HG03060 (cell line): ENCODE results near the gene OR51E2.

ENCODE experiments used
- ATAC-seq: cut with Tn5 transposase; IDR thresholded peaks from one replicate; pipeline ENCODE4 v1.9.1; 2021; ENCODE audit warnings: low read depth, moderate number of reproducible peaks; ENCODE audit not compliant: unreplicated experiment

The OR51E2 gene

DNA sequence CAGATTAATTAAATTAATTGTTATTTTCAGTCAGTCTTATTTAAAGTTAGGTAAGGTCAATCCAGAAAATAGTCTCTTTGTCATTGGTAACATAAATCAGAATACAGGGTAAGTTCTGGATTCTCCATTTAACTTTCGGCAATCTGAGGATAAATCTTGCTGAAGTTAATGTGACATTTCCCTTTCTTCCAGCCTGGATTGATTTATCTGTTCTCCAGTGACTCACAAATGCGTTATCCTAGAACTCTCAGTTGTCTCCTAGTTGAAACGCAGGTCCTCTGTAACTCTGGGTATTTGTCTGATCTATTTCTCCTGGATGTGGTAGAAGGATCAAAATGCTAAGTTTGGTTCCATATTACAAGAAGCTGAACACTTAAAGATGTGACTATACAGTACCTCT, 32.9 kb downstream of the OR51E2 start:
- no peak for ATAC-seq

- no peak for ATAC-seq
Observed at GRCh38 chr11:4664183-4664582, 33.5 kb downstream of the OR51E2 start.

- no peak for ATAC-seq
Observed at GRCh38 chr11:4662876-4663275, 34.8 kb downstream of the OR51E2 start.

GRCh38 chr11:4658629-4659445, 38.8 kb downstream of the OR51E2 start:
- ATAC-seq = no peak

- ATAC-seq = no peak
Observed at GRCh38 chr11:4654635-4655369, 42.9 kb downstream of the OR51E2 start.

- no peak for ATAC-seq
Observed at GRCh38 chr11:4647766-4648165, 49.9 kb downstream of the OR51E2 start.

DNA sequence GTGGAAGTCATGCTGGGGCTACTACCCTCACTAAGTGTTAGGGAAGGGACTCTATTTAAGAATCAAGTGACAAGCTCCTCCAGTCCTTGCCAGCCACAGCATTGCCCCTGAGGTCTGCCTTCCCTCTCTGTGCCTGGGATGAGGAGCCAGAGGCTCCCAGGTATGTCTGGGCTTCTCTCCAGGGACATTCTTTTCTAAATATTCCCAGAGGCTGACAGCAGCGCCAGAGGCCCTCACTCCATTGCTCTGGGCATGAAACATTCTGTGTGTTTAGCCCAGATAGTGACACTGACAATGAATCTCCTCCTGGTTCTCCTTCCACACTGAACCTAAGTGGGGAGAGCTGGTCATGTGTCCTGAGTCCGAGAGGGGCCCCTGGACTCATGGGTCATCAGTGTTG, 51.7 kb downstream of the OR51E2 start:
- ATAC-seq = no peak

GRCh38 chr11:4644233-4644632, 53.4 kb downstream of the OR51E2 start:
- no peak for ATAC-seq

DNA sequence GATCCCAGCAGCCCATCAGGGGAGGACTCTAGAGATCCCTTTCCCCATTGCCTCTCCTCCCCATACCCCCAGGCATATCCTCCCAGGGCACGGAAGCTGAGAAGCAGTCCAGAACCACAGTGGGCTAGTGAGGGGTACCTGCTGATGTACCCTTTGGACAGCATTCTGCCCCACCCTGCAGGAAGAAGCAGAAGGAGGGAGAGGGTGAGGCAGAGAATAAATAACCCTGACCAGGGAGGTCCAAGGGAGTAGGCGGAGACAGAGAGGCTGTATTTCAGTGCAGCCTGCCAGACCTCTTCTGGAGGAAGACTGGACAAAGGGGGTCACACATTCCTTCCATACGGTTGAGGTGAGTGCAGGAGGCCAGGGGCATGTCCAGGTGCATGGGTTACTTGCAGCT, 54.0 kb downstream of the OR51E2 start, which contains the start of gene OR51E1:
Gene OR51E1 (plus strand): TSS at position 301 of the 400 bp plus-strand sequence. CDS start 8,545 bp downstream, outside the sequence.
- no peak for ATAC-seq

GRCh38 chr11:4643076-4643475, 54.6 kb downstream of the OR51E2 start:
- no peak for ATAC-seq

GRCh38 chr11:4642043-4642442, 55.6 kb downstream of the OR51E2 start:
- ATAC-seq = no peak

- ATAC-seq = no peak
Observed at GRCh38 chr11:4641501-4641900, 56.2 kb downstream of the OR51E2 start.

DNA sequence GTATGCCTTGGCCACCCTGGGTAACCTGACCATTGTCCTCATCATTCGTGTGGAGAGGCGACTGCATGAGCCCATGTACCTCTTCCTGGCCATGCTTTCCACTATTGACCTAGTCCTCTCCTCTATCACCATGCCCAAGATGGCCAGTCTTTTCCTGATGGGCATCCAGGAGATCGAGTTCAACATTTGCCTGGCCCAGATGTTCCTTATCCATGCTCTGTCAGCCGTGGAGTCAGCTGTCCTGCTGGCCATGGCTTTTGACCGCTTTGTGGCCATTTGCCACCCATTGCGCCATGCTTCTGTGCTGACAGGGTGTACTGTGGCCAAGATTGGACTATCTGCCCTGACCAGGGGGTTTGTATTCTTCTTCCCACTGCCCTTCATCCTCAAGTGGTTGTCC, 57.7 kb downstream of the OR51E2 start:
- no peak for ATAC-seq

GRCh38 chr11:4637662-4638047, 60.0 kb downstream of the OR51E2 start:
- ATAC-seq = no peak

GRCh38 chr11:4636962-4637661, 60.5 kb downstream of the OR51E2 start, which contains the start of gene OR51D1:
TSS of gene OR51D1 (plus strand) at chr11:4637477. CDS start at chr11:4639791, 2,314 bp downstream.
- peak; percentile 74 for ATAC-seq

DNA sequence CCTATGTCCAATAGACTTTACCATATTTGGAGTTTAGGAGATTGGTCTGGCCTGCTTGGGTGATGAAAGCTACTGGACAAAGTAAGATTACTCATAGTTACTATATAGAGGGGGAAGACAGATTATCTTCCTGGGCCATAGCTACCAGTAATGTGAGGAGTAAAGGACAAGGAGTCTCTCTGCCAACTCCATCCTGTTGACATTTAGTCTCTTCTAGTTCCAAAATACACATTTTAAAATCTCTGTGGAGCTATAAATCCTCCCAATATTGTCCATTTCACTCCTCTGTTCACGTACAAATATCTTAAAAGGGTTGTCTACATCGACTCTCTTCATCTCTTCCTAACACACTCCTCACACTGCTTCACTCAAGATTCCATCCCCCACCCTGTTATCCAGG, 61.5 kb downstream of the OR51E2 start:
- no peak for ATAC-seq
